SK-N-SH treated with all-trans-retinoic acid at 6 μM for 48 hours (cell line): ENCODE results near the gene CNGA3.

Source experiments
- ATAC-seq: fragments of 200-7000 bp; cut with Tn5 transposase; 3 replicates; pipeline ENCODE4 v1.9.1; 2020; ENCODE audit warnings: mild to moderate bottlenecking, moderate library complexity
- ARNTL ChIP-seq: fragments of 450-650 bp; formaldehyde crosslinking; IDR thresholded peaks from 2 replicates; pipeline ENCODE4 v1.5.0; 2020; ENCODE audit warnings: low read depth, mild to moderate bottlenecking, moderate library complexity, borderline replicate concordance
- BACH2 ChIP-seq: fragments of 250-450 bp; sonication (Bioruptor Pico); IDR thresholded peaks from 2 replicates; pipeline ENCODE4 v1.9.0; 2021; ENCODE audit warnings: mild to moderate bottlenecking, borderline replicate concordance
- CREB5 ChIP-seq: fragments of 250-450 bp; sonication (Bioruptor Pico); IDR thresholded peaks from 2 replicates; pipeline ENCODE4 v1.5.1; 2020; ENCODE audit warnings: low read depth, mild to moderate bottlenecking, moderate library complexity
- CSDC2 ChIP-seq: fragments of 250-450 bp; sonication (Bioruptor Pico); IDR thresholded peaks from 2 replicates; pipeline ENCODE4 v1.5.0; 2020; ENCODE audit warnings: mild to moderate bottlenecking, moderate library complexity
- ESRRG ChIP-seq: fragments of 250-450 bp; sonication (Bioruptor Pico); IDR thresholded peaks from 2 replicates; pipeline ENCODE4 v1.6.1; 2021; ENCODE audit warnings: mild to moderate bottlenecking
- GLIS3 ChIP-seq: fragments of 250-450 bp; sonication (Bioruptor Pico); IDR thresholded peaks from 2 replicates; pipeline ENCODE4 v1.5.0; 2020; ENCODE audit warnings: mild to moderate bottlenecking, moderate library complexity
- ISL1 ChIP-seq: fragments of 250-450 bp; sonication (Bioruptor Pico); IDR thresholded peaks from 2 replicates; pipeline ENCODE4 v2.1.2; 2022; ENCODE audit warnings: mild to moderate bottlenecking, moderate library complexity
- OSR1 ChIP-seq: fragments of 250-450 bp; sonication (Bioruptor Pico); IDR thresholded peaks from 2 replicates; pipeline ENCODE4 v1.8.0; 2022; ENCODE audit warnings: moderate library complexity, mild to moderate bottlenecking, inconsistent platforms
- POU6F1 ChIP-seq: fragments of 250-450 bp; sonication (Bioruptor Pico); IDR thresholded peaks from 2 replicates; pipeline ENCODE4 v1.8.0; 2021; ENCODE audit warnings: low read depth, mild to moderate bottlenecking, moderate library complexity, borderline replicate concordance
- PPARA ChIP-seq: fragments of 250-450 bp; sonication (Bioruptor Pico); IDR thresholded peaks from 2 replicates; pipeline ENCODE4 v1.5.0; 2020; ENCODE audit warnings: mild to moderate bottlenecking, borderline replicate concordance
- RARB ChIP-seq: fragments of 250-450 bp; sonication (Bioruptor Pico); IDR thresholded peaks from 2 replicates; pipeline ENCODE4 v1.8.0; 2021; ENCODE audit warnings: mild to moderate bottlenecking, moderate library complexity
- SNAI2 ChIP-seq: fragments of 250-450 bp; sonication (Bioruptor Pico); IDR thresholded peaks from 2 replicates; pipeline ENCODE4 v1.5.0; 2020; ENCODE audit warnings: mild to moderate bottlenecking, moderate library complexity
- TCF4 ChIP-seq: fragments of 250-450 bp; sonication (Bioruptor Pico); IDR thresholded peaks from 2 replicates; pipeline ENCODE4 v1.8.0; 2021; ENCODE audit warnings: mild to moderate bottlenecking, moderate library complexity, borderline replicate concordance
- TOX ChIP-seq: fragments of 250-450 bp; sonication (Bioruptor Pico); IDR thresholded peaks from 2 replicates; pipeline ENCODE4 v1.8.0; 2021; ENCODE audit warnings: mild to moderate bottlenecking, moderate library complexity, borderline replicate concordance
- TSHZ2 ChIP-seq: fragments of 250-450 bp; sonication (Bioruptor Pico); IDR thresholded peaks from 2 replicates; pipeline ENCODE4 v1.5.0; 2020; ENCODE audit warnings: mild to moderate bottlenecking, moderate library complexity
- ZC3H10 ChIP-seq: fragments of 250-450 bp; sonication (Bioruptor Pico); IDR thresholded peaks from 2 replicates; pipeline ENCODE4 v1.5.1; 2021; ENCODE audit warnings: mild to moderate bottlenecking, moderate library complexity
- ZFP3 ChIP-seq: fragments of 250-450 bp; sonication (Bioruptor Pico); IDR thresholded peaks from 2 replicates; pipeline ENCODE4 v1.5.0; 2020; ENCODE audit warnings: mild to moderate bottlenecking, moderate library complexity
- ZFP30 ChIP-seq: fragments of 450-650 bp; formaldehyde crosslinking; IDR thresholded peaks from 2 replicates; pipeline ENCODE4 v1.5.0; 2022; ENCODE audit warnings: mild to moderate bottlenecking, moderate library complexity
- ZNF565 ChIP-seq: fragments of 450-650 bp; formaldehyde crosslinking; conservative IDR thresholded peaks from 2 replicates; pipeline ENCODE4 v1.5.0; 2020; ENCODE audit warnings: low read depth, mild to moderate bottlenecking, moderate library complexity
- ZNF70 ChIP-seq: fragments of 450-650 bp; formaldehyde crosslinking; IDR thresholded peaks from 2 replicates; pipeline ENCODE4 v1.5.0; 2020; ENCODE audit warnings: mild to moderate bottlenecking, moderate library complexity
- ZNF8 ChIP-seq: fragments of 450-650 bp; formaldehyde crosslinking; IDR thresholded peaks from 2 replicates; pipeline ENCODE4 v1.5.0; 2020; ENCODE audit warnings: mild to moderate bottlenecking, moderate library complexity

The CNGA3 gene

GRCh38 chr2:98444436-98445176 lies 98.3 kb downstream of the CNGA3 start, which contains the start of gene INPP4A:
Gene INPP4A, plus strand, starts transcription at chr2:98444858. Its CDS starts 75,191 bp downstream, at chr2:98520049.
- peak; percentile 84 for ATAC-seq
- TF ChIP-seq TCF4 (CRISPR knock-in tag): no peak
- TF ChIP-seq GLIS3: no peak
- no peak for TF ChIP-seq ESRRG
- no peak for TF ChIP-seq ZFP30 (CRISPR knock-in tag)
- no peak for TF ChIP-seq ZC3H10
- no peak for TF ChIP-seq CSDC2
- no peak for TF ChIP-seq ARNTL (CRISPR knock-in tag)
- no peak for TF ChIP-seq ZNF70 (CRISPR knock-in tag)
- no peak for TF ChIP-seq POU6F1 (CRISPR knock-in tag)
- no peak for TF ChIP-seq OSR1 (CRISPR knock-in tag)
- TF ChIP-seq TOX (CRISPR knock-in tag): no peak
- no peak for TF ChIP-seq ZFP3
- no peak for TF ChIP-seq BACH2 (CRISPR knock-in tag)
- TF ChIP-seq PPARA (CRISPR knock-in tag): no peak
- TF ChIP-seq SNAI2 (CRISPR knock-in tag): no peak
- no peak for TF ChIP-seq ZNF8 (CRISPR knock-in tag)
- no peak for TF ChIP-seq TSHZ2 (CRISPR knock-in tag)
- no peak for TF ChIP-seq CREB5 (CRISPR knock-in tag)
- TF ChIP-seq ISL1: no peak
- TF ChIP-seq, all 23 proteins: peak for 0

GRCh38 chr2:98445177-98445682 lies 99.0 kb downstream of the CNGA3 start:
- peak; percentile 69 for ATAC-seq
- TF ChIP-seq BACH2 (CRISPR knock-in tag) (no peak), ZNF565 (CRISPR knock-in tag) (no peak), SNAI2 (CRISPR knock-in tag) (no peak), ZFP3 (no peak), OSR1 (CRISPR knock-in tag) (no peak)
- TF ChIP-seq, all 23 proteins: peak for 0

GRCh38 chr2:98445683-98446581 lies 99.7 kb downstream of the CNGA3 start:
- peak; percentile 24 for ATAC-seq
- TF ChIP-seq TSHZ2 (CRISPR knock-in tag) (no peak), ESRRG (no peak), ZNF70 (CRISPR knock-in tag) (no peak), ARNTL (CRISPR knock-in tag) (no peak), CREB5 (CRISPR knock-in tag) (no peak), PPARA (CRISPR knock-in tag) (no peak), GLIS3 (no peak), RARB (CRISPR knock-in tag) (no peak), SNAI2 (CRISPR knock-in tag) (no peak), ZC3H10 (no peak), TOX (CRISPR knock-in tag) (no peak), ZFP30 (CRISPR knock-in tag) (no peak), ZFP3 (no peak), ZNF565 (CRISPR knock-in tag) (no peak), ZNF8 (CRISPR knock-in tag) (no peak), TCF4 (CRISPR knock-in tag) (no peak)
